GM18907 (cell line): Measurements from ENCODE around the gene PRKN.

Experiments
- ATAC-seq: cut with Tn5 transposase; IDR thresholded peaks from one replicate; pipeline ENCODE4 v1.9.1; 2021; ENCODE audit warnings: mild to moderate bottlenecking, moderate library complexity; ENCODE audit not compliant: unreplicated experiment

Gene PRKN

DNA sequence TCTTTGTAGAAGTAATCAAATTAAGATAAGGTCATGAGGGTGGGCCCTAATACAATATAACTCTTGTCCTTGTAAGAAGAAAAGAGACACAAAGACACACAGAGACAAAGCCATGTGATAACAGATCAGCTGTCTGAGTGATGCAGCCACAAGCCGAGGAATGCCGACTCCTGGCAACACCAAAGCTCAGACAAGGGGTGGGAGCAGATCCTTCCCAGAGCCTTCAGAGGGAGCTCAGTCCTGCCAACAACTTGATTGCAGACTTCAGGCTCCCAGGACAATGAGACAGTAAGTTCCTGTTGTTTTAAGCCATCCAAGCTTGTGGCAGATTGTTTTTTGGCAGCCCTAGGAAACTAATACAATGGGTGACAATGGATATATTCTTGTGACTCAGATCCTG, 1128.7 kb downstream of the PRKN start:
- no peak for ATAC-seq

DNA sequence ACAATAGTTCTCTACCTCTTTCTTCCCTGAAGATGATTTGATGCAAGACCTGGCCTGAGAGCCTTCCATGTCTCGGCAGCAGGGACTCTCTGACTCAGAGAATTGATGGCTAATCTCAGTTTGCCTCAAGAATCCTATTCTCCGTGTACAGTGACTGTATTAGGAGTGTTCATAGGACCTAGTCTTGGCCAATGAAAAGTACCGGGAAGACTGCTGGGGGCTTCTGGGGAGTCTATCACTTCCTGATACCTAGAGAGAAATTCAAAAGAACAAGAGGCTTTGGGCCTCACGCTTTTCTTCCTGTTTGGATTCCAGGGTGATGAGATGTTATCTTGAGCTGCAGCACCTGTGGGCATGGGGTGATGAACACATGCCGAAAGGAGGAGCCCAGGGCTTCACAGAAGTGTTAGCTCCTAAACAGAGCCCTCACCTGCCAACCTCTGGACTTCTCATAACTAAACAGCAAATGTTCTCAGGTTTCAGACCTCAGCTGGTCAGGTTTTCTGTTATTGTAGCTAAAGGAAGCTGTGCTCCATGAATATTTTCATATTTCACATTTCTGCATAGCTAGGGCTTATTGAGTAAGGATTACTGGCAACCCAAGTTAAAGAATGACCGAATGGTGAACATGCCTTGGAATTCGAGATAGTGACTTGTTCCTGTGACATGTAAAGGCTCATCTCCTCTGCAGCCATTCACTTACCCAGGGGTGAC, 1130.6 kb downstream of the PRKN start:
- no peak for ATAC-seq

DNA sequence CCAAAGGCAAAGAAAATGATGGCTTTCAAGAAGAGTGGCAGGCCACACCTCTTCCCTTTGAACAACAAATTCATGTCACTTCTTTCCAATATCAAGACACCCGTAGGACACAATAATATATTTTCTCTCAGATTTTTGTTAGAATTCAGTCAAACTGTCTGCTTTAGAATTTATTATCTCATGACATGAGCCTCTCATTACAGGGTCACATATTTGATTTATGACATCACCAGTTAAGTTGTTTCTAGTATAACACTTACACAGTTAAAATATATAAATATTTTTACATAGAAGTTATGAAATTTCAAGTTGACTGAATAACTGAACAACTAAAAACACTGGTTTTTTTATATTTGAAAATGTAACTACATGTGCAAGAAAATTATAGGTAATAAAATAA, 1133.2 kb downstream of the PRKN start:
- ATAC-seq, result no peak

DNA sequence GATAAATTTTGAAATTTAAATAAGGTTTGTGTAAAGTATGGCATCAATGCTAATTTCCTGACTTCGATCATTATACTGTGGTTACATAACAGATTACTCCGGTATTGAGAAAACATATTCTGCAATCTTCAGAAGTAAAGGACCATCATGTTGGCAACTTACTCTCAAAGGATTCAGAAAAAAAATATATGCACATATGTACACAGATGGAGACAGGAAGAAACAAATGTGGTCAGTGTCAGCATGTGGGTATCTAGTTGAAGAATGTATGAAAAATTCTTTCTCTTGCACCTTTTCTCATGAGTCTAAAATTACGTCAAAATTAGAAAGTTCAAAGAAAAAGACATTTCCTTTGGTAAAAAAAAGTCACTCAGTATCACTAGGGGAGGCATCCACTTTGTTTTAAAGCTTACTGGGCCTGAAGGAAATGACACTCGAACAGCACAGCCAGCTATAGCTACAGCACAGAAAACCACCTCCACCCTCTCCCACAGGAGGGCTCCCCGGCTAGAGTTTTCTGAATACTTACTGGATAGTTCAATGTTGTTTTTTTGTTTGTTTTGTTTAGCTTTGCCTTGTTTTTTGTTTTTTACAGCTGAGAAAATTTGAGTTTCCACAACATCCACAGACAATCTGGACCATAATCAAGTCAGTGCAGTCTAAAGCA, 1136.5 kb downstream of the PRKN start:
- ATAC-seq, result no peak

DNA sequence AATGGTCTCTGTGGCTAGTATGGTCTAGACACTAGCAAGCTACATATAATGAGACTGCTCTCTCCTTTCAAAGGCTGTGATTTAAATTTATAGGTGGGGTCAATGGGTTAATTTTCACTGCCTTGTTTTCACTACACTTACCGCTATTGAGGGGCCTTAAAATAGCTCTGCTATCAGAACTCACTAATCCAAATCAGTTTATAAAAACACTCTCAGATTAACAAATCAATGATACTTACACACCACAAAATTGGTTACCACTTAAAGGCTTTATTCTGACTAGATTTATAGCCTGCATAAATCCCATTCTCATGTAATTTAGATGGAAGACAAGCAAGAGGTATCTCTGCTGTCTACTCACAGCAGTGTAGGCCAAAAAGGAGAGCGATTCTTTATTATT, 1140.7 kb downstream of the PRKN start:
- no peak for ATAC-seq

DNA sequence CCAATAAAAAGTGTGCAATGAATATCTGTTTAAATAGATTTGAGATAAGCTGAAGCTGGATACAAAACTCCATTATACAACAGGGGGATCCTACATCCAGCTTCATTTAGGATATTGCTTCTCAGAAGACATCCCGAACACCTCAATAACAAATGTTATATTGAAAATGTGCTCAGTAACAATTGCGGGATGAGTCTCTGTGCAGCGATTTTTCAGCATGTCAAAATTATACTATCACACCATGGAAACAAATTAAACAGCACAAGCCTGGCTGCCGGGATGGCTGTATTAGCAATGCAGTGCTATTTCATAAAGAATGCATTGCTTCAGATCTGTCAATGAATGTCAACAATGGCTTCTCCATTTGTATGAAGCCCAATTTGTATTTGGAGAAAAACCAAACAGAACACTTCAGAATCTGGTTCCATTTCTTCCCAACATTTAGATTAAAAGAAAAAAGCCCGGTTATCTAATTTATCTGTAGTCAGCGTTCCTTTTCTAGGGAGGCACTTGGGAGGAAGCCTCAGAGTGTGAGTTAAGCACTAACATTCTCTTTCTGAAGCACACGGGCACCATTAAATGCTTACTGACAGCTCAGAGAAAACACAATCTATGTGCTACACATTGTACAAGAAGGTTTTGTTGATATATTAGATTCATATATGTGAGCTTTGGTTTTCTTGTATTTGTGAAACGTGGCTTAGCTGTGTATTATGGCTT, 1142.8 kb downstream of the PRKN start:
- ATAC-seq, result no peak

DNA sequence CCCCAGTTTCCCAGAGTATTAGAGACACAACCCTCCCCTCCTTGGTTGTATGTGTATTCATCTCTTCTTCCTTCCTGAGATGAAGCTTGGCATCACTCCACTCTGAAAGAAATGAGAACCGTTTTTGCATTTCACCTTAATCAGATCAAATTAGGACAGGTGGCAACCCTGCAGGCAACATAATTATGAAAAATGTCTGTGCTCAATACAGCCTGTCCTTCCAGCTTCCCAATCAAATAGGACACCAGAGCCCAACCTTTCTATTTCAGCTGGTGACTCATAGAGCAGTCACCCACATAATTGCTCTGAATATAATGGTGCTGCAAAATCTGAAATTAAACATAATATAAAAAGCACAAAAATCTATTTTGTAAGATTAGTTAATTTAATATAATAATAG, 1143.5 kb downstream of the PRKN start:
- ATAC-seq, result no peak

DNA sequence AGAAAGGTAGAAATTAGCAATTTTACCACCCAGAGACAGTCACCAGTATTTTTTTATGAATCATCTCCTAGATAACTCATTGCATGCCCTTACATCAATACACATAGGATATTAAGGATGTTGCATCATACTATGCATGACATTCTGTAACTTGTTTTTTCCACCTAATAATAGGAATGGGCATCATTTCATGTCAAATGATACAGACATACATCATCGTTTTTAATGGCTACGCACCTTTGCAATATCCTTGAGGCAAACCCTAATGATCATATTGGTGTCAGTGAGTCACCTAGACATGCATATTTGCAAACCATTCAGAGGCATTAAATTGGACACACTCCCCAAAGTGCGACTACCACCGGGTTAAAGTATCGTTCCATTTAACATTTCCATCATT, 1144.0 kb downstream of the PRKN start:
- ATAC-seq, result no peak

DNA sequence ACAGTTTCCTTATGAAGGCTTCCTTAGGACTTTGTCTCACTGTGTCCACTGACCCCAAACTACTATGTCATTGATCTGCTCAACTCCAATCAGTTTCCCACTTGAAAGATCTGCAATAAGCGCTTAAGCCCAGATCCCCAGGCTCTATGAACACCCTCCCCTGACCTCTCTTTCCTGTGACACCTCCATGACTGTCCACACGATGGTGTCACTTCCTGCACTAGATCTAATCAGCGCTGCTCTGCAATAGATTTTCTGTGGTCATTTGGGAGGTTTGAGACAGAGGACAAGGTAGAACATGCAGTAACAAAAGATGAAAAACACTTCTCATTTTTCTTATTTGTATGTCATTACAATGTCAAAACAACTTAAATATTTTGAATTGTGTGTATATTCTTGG, 1149.1 kb downstream of the PRKN start:
- ATAC-seq, result no peak

DNA sequence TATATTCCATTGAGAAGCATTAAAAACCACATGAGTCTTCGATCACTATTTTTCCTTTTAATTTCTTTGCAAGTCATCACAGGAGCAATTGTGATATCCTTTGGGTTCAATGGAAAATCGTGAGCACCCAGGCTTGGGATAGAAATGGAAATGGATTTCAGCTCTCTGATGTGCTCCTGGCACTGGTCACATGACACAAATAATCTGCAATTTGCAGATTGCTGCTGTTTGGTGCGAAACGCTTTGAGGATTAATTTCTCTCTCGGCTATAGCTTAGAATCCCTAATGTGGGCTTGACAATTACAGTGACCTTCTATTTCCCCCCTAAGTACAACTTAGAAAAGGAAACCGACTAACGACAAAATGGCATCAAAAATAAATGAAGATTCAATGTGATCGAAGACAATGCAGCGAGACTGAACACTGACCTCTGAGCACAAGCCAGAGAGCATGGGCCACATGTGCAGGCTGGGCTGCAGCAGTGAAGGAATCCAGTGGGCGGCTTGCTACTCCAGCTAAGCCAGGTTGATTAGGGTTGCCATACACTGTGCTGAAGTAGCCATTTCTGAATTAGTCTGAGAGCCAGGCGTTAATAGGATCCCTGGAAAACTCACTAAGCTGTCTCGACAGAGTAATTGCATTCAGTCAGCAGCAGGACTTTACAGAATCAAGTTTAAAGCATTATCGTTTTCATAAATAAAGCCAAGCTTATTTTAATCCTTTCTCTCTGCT, 1151.9 kb downstream of the PRKN start:
- no peak for ATAC-seq

DNA sequence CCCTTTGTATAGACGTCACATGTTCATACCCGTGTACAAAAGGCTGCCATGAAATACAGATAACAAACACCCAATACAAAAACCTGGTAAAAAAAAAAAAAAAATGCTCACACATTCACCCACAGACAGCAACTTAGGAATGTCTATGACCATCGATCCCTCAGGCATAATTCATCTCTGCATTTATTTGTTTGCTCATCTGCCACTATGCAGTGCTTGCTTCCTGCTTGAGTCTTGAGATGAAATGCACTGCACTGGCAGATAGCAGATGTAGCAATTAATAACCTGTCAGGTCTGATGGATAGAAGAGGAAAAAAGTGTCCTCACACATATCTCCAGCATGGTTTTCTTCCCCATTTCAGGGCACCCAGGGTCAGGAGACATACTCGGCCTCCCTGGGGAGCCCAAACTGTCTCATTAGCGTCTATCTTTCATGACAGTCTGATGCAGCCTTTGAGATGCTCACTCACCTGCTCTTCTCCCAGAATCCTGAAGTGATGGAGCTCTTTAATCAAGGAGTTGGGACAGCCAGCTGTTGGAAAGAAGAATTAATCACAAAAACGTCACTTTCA, 1158.6 kb downstream of the PRKN start:
- no peak for ATAC-seq

DNA sequence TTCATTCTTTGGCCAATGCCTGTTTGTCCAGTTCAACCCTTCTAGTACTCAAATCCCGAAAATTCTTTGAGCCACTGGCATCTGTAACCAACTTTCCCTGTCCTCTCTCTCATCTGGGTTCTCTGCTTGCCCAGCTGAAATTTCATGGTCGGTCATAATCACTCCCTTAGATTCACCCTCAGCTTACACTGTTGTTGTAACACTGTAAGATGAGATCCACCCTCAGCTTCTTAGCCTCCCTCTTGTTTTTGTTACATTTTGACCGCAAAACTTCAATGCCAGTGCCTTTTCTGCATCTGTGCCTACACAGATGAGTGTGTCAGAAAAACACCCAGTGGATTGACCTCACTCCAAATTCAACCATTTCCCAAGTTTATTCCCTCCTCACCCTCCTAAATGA, 1162.6 kb downstream of the PRKN start:
- ATAC-seq, result no peak

DNA sequence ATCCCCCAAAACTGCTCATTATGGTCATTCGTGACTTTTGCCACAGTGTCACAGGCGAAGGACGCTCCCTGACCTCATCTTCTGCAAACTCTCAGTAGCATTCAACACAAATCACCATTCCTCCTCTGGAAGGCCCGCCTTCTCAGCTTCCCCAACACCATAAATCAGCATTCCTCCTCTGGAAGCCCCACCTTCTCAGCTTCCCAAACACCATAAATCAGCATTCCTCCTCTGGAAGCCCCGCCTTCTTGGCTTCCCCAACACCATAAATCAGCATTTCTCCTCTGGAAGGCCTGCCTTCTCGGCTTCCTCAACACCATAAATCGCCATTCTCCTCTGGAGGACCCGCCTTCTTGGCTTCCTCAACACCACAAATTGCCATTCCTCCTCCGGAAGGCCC, 1165.7 kb downstream of the PRKN start:
- no peak for ATAC-seq

DNA sequence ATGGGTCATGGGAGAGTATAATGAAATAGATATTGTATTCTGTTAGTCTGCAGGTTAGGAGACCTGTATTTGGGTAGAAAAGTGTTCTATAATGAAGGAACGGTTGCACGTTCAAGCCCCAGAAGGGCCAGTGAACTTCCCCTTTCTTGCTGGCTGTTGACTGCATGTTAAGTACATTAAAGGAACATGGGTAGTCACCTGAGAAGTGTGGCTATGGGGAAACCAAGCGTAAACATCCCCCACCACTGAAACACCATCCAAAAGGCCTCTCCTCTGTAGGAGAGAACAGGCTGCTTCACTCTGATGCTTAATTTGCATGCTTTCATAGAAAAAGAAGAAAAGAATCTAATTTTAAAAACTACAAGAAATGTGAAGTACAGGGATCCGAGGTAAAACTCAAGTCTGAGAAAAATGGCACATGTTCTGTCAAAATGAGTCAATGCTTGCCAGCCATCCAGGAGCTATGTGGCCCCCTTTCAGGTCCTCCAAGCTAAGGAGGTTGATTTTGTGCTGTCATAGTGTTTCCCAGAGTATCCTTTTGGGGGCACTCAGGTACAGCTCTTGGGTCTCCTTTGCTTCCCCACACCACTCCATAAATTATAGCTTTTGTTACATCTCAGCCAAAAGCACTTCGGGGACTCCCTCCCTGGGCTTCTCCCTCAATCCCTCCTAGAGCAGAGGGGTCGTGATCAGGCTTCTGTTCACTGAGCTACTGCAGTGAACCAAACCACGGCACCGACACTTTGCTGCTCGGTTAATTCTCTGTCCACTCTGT, 1170.0 kb downstream of the PRKN start:
- ATAC-seq, result no peak

DNA sequence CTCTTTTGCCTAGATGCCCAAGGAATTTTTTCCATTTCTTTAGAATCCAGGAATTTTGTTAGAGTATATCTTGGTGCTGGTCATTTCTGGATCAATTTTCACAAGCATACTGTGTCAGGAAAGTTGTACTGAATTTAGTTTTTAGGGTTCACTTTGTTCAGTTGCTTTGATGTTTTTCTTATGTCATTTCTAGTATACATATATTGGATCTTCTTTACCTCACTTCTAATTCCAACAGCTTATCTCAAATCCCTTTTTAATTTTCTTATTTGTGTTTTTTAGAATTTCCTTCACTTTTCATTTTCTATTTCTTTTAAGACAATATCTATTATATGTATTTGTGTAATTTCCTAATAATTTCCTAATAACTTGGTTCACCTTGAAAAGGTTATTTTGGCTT, 1172.7 kb downstream of the PRKN start:
- ATAC-seq, result no peak

DNA sequence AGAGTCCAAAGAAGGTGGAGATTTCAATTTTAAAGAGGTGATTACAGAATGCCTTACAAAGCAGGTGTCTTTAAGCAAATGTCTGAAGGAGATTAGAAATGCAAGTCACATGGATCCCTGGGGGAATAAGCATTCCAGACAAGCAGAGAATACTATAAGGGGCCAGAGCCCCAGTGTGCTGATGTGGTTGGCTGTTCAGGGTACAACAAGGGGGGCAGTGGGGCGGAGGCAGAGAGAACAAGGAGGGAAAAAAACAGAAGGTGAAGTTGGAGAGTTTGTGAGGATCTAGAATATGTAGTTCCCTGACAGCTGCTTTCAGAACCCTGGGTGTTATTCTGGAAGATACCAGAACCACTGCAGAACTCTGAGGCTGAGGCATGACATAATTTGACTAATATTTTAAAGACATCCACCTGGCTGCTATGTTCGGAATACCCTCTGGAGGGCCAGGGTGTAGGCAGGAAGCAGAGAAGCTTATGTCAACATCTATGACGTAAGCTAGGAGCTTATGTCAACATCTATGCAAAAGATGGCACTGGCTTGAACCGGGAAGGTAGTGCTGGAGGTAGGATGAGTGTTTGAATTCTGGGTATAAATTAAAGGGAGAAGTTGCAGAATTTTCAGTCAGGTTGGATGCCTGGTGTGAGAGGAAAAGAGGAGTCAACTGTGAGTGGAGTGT, 1177.5 kb downstream of the PRKN start:
- ATAC-seq, result no peak

DNA sequence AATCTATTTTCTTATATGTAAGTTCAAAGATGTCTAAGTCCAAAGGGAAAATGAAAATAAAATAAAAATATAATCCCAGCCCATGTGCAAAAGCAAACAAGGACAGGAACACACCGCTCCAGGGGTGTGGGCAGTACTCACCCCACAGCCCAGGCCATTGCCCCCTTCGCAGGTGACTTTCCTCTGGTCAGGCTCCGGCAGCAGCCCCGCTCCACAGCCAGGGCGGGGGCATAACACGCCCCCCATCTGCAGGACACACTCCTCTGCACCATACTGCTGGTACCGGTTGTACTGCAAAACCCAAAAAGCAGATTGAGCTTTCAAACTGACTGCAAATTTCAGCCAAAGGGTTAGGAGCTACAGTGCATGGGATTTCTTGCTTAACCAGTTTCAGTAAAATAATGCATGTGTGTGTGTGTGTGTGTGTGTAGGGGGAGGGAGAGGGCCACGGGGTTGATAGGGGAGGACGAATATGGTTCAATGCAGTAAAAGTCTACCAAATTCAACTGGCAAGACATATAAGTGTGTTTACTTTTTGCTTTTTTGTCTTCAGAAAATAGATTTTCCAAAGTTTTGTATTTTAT, 1178.8 kb downstream of the PRKN start:
- no peak for ATAC-seq

DNA sequence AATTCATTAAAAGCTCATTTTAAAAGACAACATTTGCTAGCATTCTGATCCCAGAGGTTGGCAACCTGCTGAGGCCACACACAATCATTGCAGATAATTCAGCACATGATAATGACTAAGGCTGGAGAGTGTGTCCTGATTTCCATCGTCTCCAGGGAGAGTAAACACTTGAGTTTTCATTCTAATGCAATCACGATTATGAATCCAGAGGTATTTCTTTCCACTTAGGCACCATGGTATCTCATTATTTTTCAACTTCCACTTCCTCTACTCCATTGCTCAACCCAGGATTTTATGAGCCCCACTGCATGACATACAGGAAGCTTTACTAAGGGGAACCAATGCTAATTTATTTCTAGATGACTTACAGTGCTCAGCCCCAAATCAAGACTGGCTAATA, 1179.9 kb downstream of the PRKN start:
- no peak for ATAC-seq

DNA sequence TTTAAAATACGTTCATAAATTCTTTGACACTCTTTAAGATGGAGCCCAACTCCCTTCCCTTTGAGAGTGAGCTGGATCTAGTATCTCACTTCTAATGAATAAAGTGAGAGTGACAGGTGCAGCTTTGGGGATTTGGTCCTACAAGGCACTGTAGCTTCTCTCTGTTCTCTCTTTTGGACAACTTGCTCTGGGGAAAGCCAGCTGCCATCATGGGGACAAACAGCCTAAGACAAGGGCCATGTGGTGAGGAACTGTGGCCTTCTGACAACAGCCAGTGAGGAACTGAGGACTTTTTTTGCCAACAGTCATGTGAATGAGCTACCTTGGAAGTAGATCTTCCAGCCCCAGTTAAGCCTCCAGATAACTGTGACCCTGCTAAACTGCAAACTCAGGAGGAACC, 1180.9 kb downstream of the PRKN start:
- ATAC-seq, result no peak

DNA sequence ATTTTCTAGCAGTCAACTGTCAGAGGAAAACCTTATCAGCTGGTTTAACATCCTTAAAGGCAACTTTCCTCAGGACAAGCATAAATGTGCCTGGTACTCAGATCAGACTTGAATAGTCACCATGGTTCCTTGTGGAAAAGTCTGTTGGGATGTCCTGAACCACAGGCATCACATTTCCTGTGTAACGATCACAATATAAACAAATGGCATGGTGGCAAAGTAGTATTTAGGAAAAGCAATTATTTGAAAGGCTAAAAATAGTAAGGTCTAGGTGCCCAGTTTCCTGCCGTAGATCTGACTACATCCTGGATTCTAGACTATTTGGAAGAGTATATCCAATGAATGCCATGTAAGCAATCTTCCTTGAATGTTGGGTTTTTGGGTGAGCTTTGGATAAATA, 1181.8 kb downstream of the PRKN start:
- no peak for ATAC-seq
